Natural killer cell (primary cell): Measurements from ENCODE around the gene MAN1A1. TPM values are rescaled to one million over a fixed set of nuclear protein-coding genes. Genes with fewer than 3 reads are reported as not detected.

Source experiments
- ATAC-seq, 3 donors: fragments of 150-1000 bp in 2 of 3; fragments of 200-7000 bp in 1 of 3; cut with Tn5 transposase; 1 replicate in 1 of 3; 2 replicates in 2 of 3; pipeline ENCODE4 v1.10.0; 2021; ENCODE audit warnings: mild to moderate bottlenecking in 2 of 3, moderate library complexity in 2 of 3
- DNase-seq, 2 donors: peaks; one replicate each; pipeline versions ENCODE4 v3.0.0 to v3.0.0-alpha.2; 2013 to 2021; ENCODE audit warnings: mixed read lengths in 1 of 2
- H3K27ac ChIP-seq: one replicate; pipeline ENCODE4 v1.5.1; 2013; ENCODE audit warnings: mild to moderate bottlenecking, low read length
- H3K27me3 ChIP-seq: one replicate; pipeline ENCODE4 v1.6.1; 2013; ENCODE audit warnings: low read length; ENCODE audit not compliant: control insufficient read depth, insufficient read depth
- H3K36me3 ChIP-seq: one replicate; pipeline ENCODE4 v1.6.1; 2013; ENCODE audit warnings: low read length; ENCODE audit not compliant: control insufficient read depth, insufficient read depth
- H3K4me1 ChIP-seq: one replicate; pipeline ENCODE4 v1.6.1; 2013; ENCODE audit warnings: low read length; ENCODE audit not compliant: control insufficient read depth, insufficient read depth
- H3K4me3 ChIP-seq: one replicate; pipeline ENCODE4 v1.5.1; 2013; ENCODE audit warnings: low read length
- H3K9me3 ChIP-seq: one replicate; pipeline ENCODE4 v1.6.1; 2013; ENCODE audit warnings: low read length; ENCODE audit not compliant: control insufficient read depth, insufficient read depth
- H3K27ac Mint-ChIP-seq, 2 donors: one replicate each; pipeline ENCODE4 v1.8.0; 2022; ENCODE audit warnings: mild to moderate bottlenecking in 2 of 2, mixed read lengths in 2 of 2, moderate library complexity in 1 of 2
- H3K27me3 Mint-ChIP-seq, 2 donors: one replicate each; pipeline ENCODE4 v1.8.0; 2022; ENCODE audit warnings: low read depth in 2 of 2, mixed read lengths in 2 of 2
- H3K36me3 Mint-ChIP-seq: one replicate; pipeline ENCODE4 v1.8.0; 2022; ENCODE audit warnings: mixed read lengths
- H3K4me1 Mint-ChIP-seq, 2 donors: one replicate each; pipeline ENCODE4 v1.8.0; 2022; ENCODE audit warnings: mixed read lengths in 2 of 2
- H3K4me3 Mint-ChIP-seq: one replicate; pipeline ENCODE4 v1.8.0; 2022; ENCODE audit warnings: mild to moderate bottlenecking, moderate library complexity, mixed read lengths
- H3K9me3 Mint-ChIP-seq, 2 donors: one replicate each; pipeline ENCODE4 v1.8.0; 2022; ENCODE audit warnings: mixed read lengths in 2 of 2
- WGBS: methylation state at CpG from one replicate; pipeline ENCODE4 v1.1.7; 2013; ENCODE audit warnings: missing lambda C conversion rate; ENCODE audit not compliant: insufficient coverage; 5-methylcytosine and 5-hydroxymethylcytosine counted together
- intact Hi-C: fragments of 100-400 bp; cut with micrococcal nuclease; formaldehyde crosslinking; loops from one replicate; pipeline ENCODE4 v1.14.2; 2022
- total RNA-seq, 4 donors: library from RNA; stranded (reverse); fragments of 120-200 nt in 1 of 4; gene quantifications; one replicate each; pipeline versions ENCODE4 v1.2.3 to v1.2.4, GENCODE V29; 2013 to 2022
- TF ChIP-seq, protein P1 (sequence below): fragments of 200-600 bp; IDR thresholded peaks from one replicate; pipeline ENCODE4 v1.8.0; 2022; ENCODE audit warnings: antibody characterized with exemption

Gene MAN1A1
- total RNA-seq, 3 donors from 2014 or later (not counting 1 experiment from before 2014, with no cell fraction given): 45.6 to 54.6 (median 53.6) TPM

DNA sequence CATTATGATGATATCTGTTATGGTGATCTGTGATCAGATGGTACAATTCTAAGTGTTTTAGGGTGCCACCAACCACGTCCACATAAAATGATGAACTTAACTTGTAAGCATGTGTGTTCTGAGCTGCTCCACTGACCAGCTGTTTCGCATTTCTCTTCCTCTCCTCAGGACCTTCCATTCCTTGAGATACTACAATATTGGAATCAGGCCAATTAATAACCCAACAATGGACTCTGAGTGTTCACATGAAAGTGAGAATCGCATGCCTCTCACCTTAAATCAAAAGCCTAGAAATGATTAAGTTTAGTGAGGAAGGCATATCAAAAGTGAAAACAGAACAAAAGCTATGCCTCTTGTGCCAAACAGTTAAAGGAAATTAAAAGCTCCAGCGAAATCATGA, 114.6 kb downstream of the MAN1A1 start:
- ATAC-seq (no peak), DNase-seq (no peak)
- no peak overlapping the region for H3K27ac ChIP-seq
- H3K4me3 ChIP-seq: no peak overlapping the region
- no peaks in the 10 kb centered on the region for H3K27me3 ChIP-seq
- no peak overlapping the region for H3K27ac Mint-ChIP-seq
- intact Hi-C loops: no loop called here
- H3K36me3 Mint-ChIP-seq: peaks cover 7% of the 10 kb centered on the region
- H3K4me3 Mint-ChIP-seq: no peak overlapping the region
- 97% methylated on average over 2 of the region's 4 CpGs for WGBS
- no peaks in the 10 kb centered on the region for H3K27me3 Mint-ChIP-seq
- no peaks in the 10 kb centered on the region for H3K4me1 ChIP-seq
- TF ChIP-seq, protein P1, sequence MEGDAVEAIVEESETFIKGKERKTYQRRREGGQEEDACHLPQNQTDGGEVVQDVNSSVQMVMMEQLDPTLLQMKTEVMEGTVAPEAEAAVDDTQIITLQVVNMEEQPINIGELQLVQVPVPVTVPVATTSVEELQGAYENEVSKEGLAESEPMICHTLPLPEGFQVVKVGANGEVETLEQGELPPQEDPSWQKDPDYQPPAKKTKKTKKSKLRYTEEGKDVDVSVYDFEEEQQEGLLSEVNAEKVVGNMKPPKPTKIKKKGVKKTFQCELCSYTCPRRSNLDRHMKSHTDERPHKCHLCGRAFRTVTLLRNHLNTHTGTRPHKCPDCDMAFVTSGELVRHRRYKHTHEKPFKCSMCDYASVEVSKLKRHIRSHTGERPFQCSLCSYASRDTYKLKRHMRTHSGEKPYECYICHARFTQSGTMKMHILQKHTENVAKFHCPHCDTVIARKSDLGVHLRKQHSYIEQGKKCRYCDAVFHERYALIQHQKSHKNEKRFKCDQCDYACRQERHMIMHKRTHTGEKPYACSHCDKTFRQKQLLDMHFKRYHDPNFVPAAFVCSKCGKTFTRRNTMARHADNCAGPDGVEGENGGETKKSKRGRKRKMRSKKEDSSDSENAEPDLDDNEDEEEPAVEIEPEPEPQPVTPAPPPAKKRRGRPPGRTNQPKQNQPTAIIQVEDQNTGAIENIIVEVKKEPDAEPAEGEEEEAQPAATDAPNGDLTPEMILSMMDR: no peak
- H3K9me3 ChIP-seq: no peaks in the 10 kb centered on the region
- H3K36me3 ChIP-seq: peaks cover 6% of the 10 kb centered on the region
- H3K9me3 Mint-ChIP-seq: no peaks in the 10 kb centered on the region
- peaks cover 15 to 27% of the 10 kb centered on the region in 2 donors for H3K4me1 Mint-ChIP-seq

DNA sequence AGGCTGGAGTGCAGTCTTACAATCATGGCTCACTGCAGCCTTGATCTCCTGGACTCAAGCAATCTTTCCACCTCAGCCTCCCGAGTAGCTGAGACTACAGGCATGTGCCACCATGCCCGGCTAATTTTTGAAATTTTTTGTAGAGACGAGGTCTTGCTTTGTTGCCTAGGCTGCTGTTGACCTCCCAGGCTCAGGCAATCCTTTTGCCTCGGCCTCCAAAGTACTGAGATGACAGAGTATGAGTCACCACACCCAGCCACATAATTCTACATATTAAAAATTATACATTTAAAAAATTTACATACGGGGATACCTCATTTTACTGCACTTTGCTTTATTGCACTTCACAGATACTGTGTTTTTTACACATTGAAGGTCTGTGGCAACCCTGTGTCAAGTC, 115.1 kb downstream of the MAN1A1 start:
- Histone ChIP-seq H3K36me3 (peaks cover 6% of the 10 kb centered on the region), H3K4me3 (no peak overlapping the region), H3K4me1 (no peaks in the 10 kb centered on the region), H3K9me3 (no peaks in the 10 kb centered on the region), H3K27ac (no peak overlapping the region), H3K27me3 (no peaks in the 10 kb centered on the region)
- Mint-ChIP-seq H3K27me3 (no peaks in the 10 kb centered on the region), H3K9me3 (no peaks in the 10 kb centered on the region), H3K36me3 (peaks cover 7% of the 10 kb centered on the region), H3K4me3 (no peak overlapping the region), H3K27ac (no peak overlapping the region), H3K4me1 (peaks cover 19 to 27% of the 10 kb centered on the region in 2 donors)
- intact Hi-C loops: no loop called here
- DNase-seq (no peak), ATAC-seq (no peak)
- TF ChIP-seq, protein P1: no peak
- 95% methylated on average over 5 of the region's 5 CpGs for WGBS

DNA sequence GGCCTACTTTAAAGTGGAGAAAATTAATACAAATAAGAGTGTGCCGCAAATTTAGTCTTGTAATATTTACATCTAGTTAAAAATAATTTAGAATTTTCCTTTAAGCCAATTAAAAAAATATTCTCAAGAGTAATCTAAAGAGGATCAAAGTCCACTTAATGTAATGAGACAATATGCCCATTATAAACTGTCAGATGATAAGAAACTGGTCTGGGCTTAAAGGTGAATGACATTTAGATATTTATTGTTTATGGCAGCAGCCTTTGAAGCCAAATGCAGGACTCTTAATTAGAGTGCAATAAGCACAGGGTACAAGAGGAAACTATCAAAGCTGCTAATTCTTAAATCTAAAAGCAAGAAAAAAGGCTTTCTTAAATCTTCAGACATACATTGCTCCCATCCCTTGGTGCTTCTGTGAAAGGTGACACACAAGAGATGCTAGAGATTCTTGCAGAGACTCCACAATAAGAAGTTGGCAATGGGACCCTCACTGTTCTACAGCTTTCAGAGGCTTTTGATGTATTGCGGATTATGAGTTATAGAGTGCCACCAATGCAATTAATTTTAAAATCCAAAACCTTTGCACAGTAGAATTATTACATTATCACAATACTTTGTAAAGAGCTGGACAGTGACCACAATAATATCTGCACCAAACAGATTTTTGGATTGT, 116.1 kb downstream of the MAN1A1 start:
- no peak overlapping the region for H3K27ac ChIP-seq
- WGBS: 100% methylated on average over 1 of the region's 2 CpGs
- no peaks in the 10 kb centered on the region for H3K9me3 Mint-ChIP-seq
- intact Hi-C loops: no loop called here
- H3K27me3 ChIP-seq: no peaks in the 10 kb centered on the region
- no peaks in the 10 kb centered on the region for H3K9me3 ChIP-seq
- peaks cover 6% of the 10 kb centered on the region for H3K36me3 ChIP-seq
- peaks cover 7% of the 10 kb centered on the region for H3K36me3 Mint-ChIP-seq
- H3K27me3 Mint-ChIP-seq: no peaks in the 10 kb centered on the region
- ATAC-seq (no peak), DNase-seq (no peak)
- no peaks in the 10 kb centered on the region for H3K4me1 ChIP-seq
- H3K27ac Mint-ChIP-seq: no peak overlapping the region
- no peak overlapping the region for H3K4me3 ChIP-seq
- peaks cover 18 to 27% of the 10 kb centered on the region in 2 donors for H3K4me1 Mint-ChIP-seq
- TF ChIP-seq, protein P1: no peak
- no peak overlapping the region for H3K4me3 Mint-ChIP-seq

DNA sequence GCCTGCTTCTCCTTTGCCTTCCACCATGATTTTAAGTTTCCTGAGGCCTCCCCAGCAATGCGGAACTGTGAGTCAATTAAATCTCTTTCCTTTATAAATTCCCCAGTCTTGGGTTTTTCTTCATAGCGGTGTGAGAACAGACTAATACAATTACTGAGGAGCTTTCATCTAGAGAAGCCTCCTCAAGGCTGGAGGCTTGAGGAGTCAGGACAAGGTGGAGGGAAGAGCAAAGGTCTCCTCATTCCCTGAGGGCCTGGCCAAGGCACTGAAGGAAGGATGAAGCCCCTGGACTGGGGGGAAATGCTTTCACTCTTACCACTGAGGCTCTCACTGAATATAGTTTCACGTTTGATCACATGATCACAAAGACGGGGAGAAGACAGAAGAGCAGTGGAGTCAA, 118.2 kb downstream of the MAN1A1 start:
- intact Hi-C loops: no loop called here
- DNase-seq (no peak), ATAC-seq (no peak)
- Histone ChIP-seq H3K4me3 (no peak overlapping the region), H3K27ac (no peak overlapping the region), H3K9me3 (no peaks in the 10 kb centered on the region), H3K4me1 (no peaks in the 10 kb centered on the region), H3K27me3 (no peaks in the 10 kb centered on the region), H3K36me3 (peaks cover 3% of the 10 kb centered on the region)
- Mint-ChIP-seq H3K9me3 (no peaks in the 10 kb centered on the region), H3K27me3 (no peaks in the 10 kb centered on the region), H3K4me1 (peaks cover 11 to 22% of the 10 kb centered on the region in 2 donors), H3K4me3 (no peak overlapping the region), H3K27ac (peak overlapping the region in 1 of 2 donors; percentile 52), H3K36me3 (peaks cover 7% of the 10 kb centered on the region)
- TF ChIP-seq, protein P1: no peak
- 100% methylated on average over 4 of the region's 4 CpGs for WGBS
